Natural killer cell (primary cell): ENCODE results near the gene NEK3. TPM values are rescaled to one million over a fixed set of nuclear protein-coding genes. Genes with fewer than 3 reads are reported as not detected.
"Not testable (repeated sequence)": the region's sequence is repeated elsewhere in the genome, so short reads cannot be mapped to it uniquely, and the experiment has no call there.

Experiments used
- ATAC-seq, 3 donors: fragments of 150-1000 bp in 2 of 3; fragments of 200-7000 bp in 1 of 3; cut with Tn5 transposase; 1 replicate in 1 of 3; 2 replicates in 2 of 3; pipeline ENCODE4 v1.10.0; 2021; ENCODE audit warnings: mild to moderate bottlenecking in 2 of 3, moderate library complexity in 2 of 3
- DNase-seq, 2 donors: peaks; one replicate each; pipeline versions ENCODE4 v3.0.0 to v3.0.0-alpha.2; 2013 to 2021; ENCODE audit warnings: mixed read lengths in 1 of 2
- H3K27ac ChIP-seq: one replicate; pipeline ENCODE4 v1.5.1; 2013; ENCODE audit warnings: mild to moderate bottlenecking, low read length
- H3K27me3 ChIP-seq: one replicate; pipeline ENCODE4 v1.6.1; 2013; ENCODE audit warnings: low read length; ENCODE audit not compliant: control insufficient read depth, insufficient read depth
- H3K36me3 ChIP-seq: one replicate; pipeline ENCODE4 v1.6.1; 2013; ENCODE audit warnings: low read length; ENCODE audit not compliant: control insufficient read depth, insufficient read depth
- H3K4me1 ChIP-seq: one replicate; pipeline ENCODE4 v1.6.1; 2013; ENCODE audit warnings: low read length; ENCODE audit not compliant: control insufficient read depth, insufficient read depth
- H3K4me3 ChIP-seq: one replicate; pipeline ENCODE4 v1.5.1; 2013; ENCODE audit warnings: low read length
- H3K9me3 ChIP-seq: one replicate; pipeline ENCODE4 v1.6.1; 2013; ENCODE audit warnings: low read length; ENCODE audit not compliant: control insufficient read depth, insufficient read depth
- H3K27ac Mint-ChIP-seq, 2 donors: one replicate each; pipeline ENCODE4 v1.8.0; 2022; ENCODE audit warnings: mild to moderate bottlenecking in 2 of 2, mixed read lengths in 2 of 2, moderate library complexity in 1 of 2
- H3K27me3 Mint-ChIP-seq, 2 donors: one replicate each; pipeline ENCODE4 v1.8.0; 2022; ENCODE audit warnings: low read depth in 2 of 2, mixed read lengths in 2 of 2
- H3K36me3 Mint-ChIP-seq: one replicate; pipeline ENCODE4 v1.8.0; 2022; ENCODE audit warnings: mixed read lengths
- H3K4me1 Mint-ChIP-seq, 2 donors: one replicate each; pipeline ENCODE4 v1.8.0; 2022; ENCODE audit warnings: mixed read lengths in 2 of 2
- H3K4me3 Mint-ChIP-seq: one replicate; pipeline ENCODE4 v1.8.0; 2022; ENCODE audit warnings: mild to moderate bottlenecking, moderate library complexity, mixed read lengths
- H3K9me3 Mint-ChIP-seq, 2 donors: one replicate each; pipeline ENCODE4 v1.8.0; 2022; ENCODE audit warnings: mixed read lengths in 2 of 2
- WGBS: methylation state at CpG from one replicate; pipeline ENCODE4 v1.1.7; 2013; ENCODE audit warnings: missing lambda C conversion rate; ENCODE audit not compliant: insufficient coverage; 5-methylcytosine and 5-hydroxymethylcytosine counted together
- intact Hi-C: fragments of 100-400 bp; cut with micrococcal nuclease; formaldehyde crosslinking; loops from one replicate; pipeline ENCODE4 v1.14.2; 2022
- total RNA-seq, 4 donors: library from RNA; stranded (reverse); fragments of 120-200 nt in 1 of 4; gene quantifications; one replicate each; pipeline versions ENCODE4 v1.2.3 to v1.2.4, GENCODE V29; 2013 to 2022
- TF ChIP-seq, protein P1 (sequence below): fragments of 200-600 bp; IDR thresholded peaks from one replicate; pipeline ENCODE4 v1.8.0; 2022; ENCODE audit warnings: antibody characterized with exemption

NEK3 gene
- total RNA-seq, 3 donors from 2014 or later (not counting 1 experiment from before 2014, with no cell fraction given), result 7.5 to 15.2 (median 8.8) TPM

DNA sequence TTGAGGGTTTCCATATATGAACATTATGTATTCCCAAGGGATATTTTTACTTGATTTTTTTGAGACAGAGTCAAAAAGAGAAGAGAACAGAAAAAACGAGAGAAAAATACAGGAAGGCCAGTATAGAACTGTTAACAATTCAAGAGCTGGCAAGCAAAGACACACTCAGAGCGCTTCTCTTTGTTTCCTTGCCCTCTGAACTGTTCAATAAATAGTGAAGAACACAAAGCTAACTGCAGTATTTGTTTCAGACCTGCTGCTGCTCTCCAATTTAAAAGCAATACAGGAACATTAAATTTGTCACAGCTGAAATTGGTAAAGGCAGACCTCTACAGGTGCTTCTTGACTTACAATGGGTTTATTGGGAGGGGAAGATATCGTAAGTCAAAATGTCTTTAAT, 14.0 kb upstream of the NEK3 start:
- H3K9me3 ChIP-seq, result no peaks in the 10 kb centered on the region
- intact Hi-C loops, result no loop called here
- WGBS, result 85% methylated on average over 2 of the region's 3 CpGs
- no peak overlapping the region for H3K27ac ChIP-seq
- Mint-ChIP-seq H3K4me3 (no peak overlapping the region), H3K9me3 (no peaks in the 10 kb centered on the region), H3K27me3 (no peaks in the 10 kb centered on the region), H3K4me1 (no peaks in the 10 kb centered on the region), H3K27ac (no peak overlapping the region), H3K36me3 (no peaks in the 10 kb centered on the region)
- no peaks in the 10 kb centered on the region for H3K27me3 ChIP-seq
- H3K4me3 ChIP-seq, result no peak overlapping the region
- no peak for DNase-seq
- no peaks in the 10 kb centered on the region for H3K4me1 ChIP-seq
- no peak for ATAC-seq
- TF ChIP-seq, protein P1, sequence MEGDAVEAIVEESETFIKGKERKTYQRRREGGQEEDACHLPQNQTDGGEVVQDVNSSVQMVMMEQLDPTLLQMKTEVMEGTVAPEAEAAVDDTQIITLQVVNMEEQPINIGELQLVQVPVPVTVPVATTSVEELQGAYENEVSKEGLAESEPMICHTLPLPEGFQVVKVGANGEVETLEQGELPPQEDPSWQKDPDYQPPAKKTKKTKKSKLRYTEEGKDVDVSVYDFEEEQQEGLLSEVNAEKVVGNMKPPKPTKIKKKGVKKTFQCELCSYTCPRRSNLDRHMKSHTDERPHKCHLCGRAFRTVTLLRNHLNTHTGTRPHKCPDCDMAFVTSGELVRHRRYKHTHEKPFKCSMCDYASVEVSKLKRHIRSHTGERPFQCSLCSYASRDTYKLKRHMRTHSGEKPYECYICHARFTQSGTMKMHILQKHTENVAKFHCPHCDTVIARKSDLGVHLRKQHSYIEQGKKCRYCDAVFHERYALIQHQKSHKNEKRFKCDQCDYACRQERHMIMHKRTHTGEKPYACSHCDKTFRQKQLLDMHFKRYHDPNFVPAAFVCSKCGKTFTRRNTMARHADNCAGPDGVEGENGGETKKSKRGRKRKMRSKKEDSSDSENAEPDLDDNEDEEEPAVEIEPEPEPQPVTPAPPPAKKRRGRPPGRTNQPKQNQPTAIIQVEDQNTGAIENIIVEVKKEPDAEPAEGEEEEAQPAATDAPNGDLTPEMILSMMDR, result no peak
- peaks cover 42% of the 10 kb centered on the region for H3K36me3 ChIP-seq

DNA sequence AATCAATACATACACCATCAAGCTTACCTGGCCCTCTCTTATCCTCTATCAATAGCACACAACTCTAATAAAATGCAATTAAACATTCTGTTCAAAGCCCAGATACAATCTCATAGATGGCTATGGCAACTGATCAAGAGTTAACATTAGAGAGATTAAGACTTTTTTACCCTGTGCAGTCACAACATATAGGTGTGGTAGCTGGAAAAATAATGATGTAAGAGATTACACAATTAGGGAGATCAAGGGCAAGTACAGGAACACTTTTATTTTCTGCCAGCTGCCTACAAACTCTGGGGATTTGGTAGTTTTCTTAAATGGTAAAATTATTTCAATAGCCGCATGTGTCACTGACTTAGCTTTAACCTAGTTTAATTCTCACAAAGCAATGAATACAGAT, 12.3 kb upstream of the NEK3 start:
- H3K4me1 Mint-ChIP-seq, H3K9me3 ChIP-seq, H3K27me3 Mint-ChIP-seq, intact Hi-C loops, H3K4me1 ChIP-seq, DNase-seq, ATAC-seq, H3K27ac ChIP-seq, H3K4me3 Mint-ChIP-seq, H3K36me3 Mint-ChIP-seq, H3K4me3 ChIP-seq, H3K27ac Mint-ChIP-seq, H3K27me3 ChIP-seq, H3K9me3 Mint-ChIP-seq: not testable (repeated sequence)
- 100% methylated on average over 1 of the region's 1 CpG for WGBS
- peaks cover 44% of the 10 kb centered on the region for H3K36me3 ChIP-seq

DNA sequence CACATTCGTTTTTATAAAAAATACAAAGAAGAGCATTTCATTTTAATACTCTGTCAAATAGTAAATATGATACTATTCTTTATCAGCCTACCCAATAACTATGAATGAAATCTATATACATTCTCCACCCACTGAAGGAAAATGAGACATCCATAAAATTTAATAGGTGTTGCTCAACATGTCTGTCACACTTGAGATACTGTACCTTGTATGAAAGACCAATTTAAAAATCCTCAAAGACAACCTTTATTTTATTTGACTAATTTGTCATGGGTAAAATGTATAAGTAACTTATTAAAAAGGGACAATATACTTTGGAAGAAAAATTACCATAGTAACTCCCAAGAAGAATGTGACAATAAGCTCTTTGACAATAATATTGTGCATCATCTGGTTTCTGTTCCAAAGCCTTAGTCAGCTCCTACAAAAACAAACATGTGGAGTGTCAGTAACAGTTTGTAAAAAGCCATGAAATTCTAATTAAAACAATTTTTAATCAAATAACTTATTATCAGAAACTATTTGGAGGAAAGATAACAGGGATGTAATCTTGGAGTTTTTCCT, 11.5 kb upstream of the NEK3 start:
- H3K36me3 ChIP-seq, result peaks cover 44% of the 10 kb centered on the region
- H3K9me3 Mint-ChIP-seq, H3K4me3 ChIP-seq, H3K27ac Mint-ChIP-seq, H3K36me3 Mint-ChIP-seq, intact Hi-C loops, H3K27ac ChIP-seq, H3K4me1 ChIP-seq, ATAC-seq, H3K4me1 Mint-ChIP-seq, H3K27me3 ChIP-seq, H3K4me3 Mint-ChIP-seq, H3K9me3 ChIP-seq, H3K27me3 Mint-ChIP-seq, DNase-seq: not testable (repeated sequence)
- WGBS, result 100% methylated on average over 1 of the region's 1 CpG

DNA sequence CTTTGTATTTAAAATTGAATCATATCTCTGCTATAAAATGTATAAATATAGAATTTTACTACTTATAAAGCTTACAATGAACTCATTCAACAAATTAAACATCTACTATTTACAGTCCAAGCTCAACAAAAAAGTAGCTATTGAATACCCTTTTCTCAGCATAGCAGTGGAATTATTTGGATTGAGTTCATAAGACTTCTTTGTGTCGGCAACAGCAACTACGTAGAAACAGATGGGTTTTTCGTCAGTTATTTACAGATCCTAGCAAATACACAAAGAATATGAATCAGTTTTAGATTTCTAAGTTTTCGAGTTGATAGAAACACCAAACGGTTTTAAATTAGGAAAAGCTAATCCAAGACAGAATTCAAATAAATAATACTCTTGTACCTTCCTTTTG, 10.4 kb upstream of the NEK3 start:
- H3K4me3 Mint-ChIP-seq, result no peak overlapping the region
- H3K27ac Mint-ChIP-seq, result no peak overlapping the region
- TF ChIP-seq, protein P1, result no peak
- H3K27me3 Mint-ChIP-seq, result no peaks in the 10 kb centered on the region
- H3K27ac ChIP-seq, result no peak overlapping the region
- intact Hi-C loops, result no loop called here
- no peaks in the 10 kb centered on the region for H3K9me3 ChIP-seq
- no peak overlapping the region for H3K4me3 ChIP-seq
- DNase-seq (no peak), ATAC-seq (no peak)
- no peaks in the 10 kb centered on the region for H3K4me1 Mint-ChIP-seq
- H3K9me3 Mint-ChIP-seq, result no peaks in the 10 kb centered on the region
- no peaks in the 10 kb centered on the region for H3K27me3 ChIP-seq
- WGBS, result 98% methylated on average over 5 of the region's 5 CpGs
- no peaks in the 10 kb centered on the region for H3K36me3 Mint-ChIP-seq
- peaks cover 42% of the 10 kb centered on the region for H3K36me3 ChIP-seq
- no peaks in the 10 kb centered on the region for H3K4me1 ChIP-seq
